Superior temporal gyrus (tissue), 1 donor: Measurements from ENCODE around the gene SIVA1.

Experiments used
- DNase-seq: peaks from one replicate; pipeline ENCODE4 v3.0.0-alpha.2; 2016; ENCODE audit errors: extremely low spot score

Gene SIVA1

DNA sequence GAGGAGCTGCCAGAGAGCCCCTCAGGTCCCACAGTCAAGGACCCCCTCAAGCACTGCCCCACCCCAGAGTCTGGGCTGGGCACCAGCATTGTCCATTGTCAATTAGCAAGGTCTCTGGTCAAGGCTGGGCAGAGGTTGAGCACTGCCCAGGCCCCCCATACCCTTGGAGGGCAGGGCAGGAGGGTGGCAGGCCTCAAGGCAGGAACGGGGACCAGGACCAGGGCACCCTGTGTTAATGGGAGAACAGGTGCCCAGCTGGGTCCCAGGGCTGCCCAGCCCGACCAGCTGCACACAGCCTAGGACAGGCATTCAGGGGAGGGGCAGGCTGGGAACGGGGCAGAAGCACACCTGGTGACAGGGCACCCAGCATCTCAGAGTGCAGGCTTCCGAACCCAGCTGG, 18.4 kb downstream of the SIVA1 start:
- DNase-seq, result no peak

GRCh38 chr14:104771918-104772706, 19.2 kb downstream of the SIVA1 start:
- no peak for DNase-seq

GRCh38 chr14:104772707-104773504, 20.0 kb downstream of the SIVA1 start:
- DNase-seq, result no peak

DNA sequence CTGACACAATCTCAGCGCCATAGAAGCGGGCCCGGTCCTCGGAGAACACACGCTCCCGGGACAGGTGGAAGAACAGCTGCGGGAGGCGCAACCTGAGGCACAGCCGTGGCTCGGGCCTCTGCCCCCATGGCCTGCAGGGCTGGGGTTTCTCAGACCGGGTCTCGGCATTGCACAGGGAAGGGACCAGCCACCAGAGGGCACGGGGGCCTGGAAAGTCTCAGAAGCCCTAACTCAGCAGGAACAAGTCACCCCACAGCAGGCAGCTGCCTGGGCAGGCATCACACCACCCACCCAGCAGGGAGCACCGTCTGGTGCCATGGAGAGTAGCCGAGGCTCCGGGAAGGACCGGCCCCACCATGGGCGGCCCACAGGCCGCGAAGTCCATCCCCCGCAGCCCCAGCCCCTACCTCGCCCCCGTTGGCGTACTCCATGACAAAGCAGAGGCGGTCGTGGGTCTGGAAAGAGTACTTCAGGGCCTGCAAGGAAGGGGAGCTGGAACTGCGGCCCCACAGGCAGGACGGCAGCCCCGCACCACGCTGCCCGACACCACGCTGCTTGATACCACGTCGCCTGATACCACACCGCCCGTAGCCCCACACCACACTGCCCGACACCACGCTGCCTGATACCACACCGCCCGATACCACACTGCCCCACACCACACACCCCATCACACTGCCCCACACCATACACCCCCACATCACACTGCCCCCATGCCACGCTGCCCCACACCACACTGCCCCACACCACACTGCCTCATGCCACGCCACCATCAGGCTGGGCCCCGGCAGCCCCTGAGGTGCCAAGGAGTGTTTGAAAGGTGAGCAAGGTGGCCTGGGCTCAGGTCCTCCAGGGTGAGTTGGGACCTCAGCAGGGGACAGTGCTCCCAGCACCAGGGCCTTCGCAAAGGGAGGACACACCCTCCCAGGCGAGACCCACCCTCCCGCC, 20.8 kb downstream of the SIVA1 start:
- no peak for DNase-seq

- no peak for DNase-seq
Measured at GRCh38 chr14:104774453-104775072, 21.6 kb downstream of the SIVA1 start.

DNA sequence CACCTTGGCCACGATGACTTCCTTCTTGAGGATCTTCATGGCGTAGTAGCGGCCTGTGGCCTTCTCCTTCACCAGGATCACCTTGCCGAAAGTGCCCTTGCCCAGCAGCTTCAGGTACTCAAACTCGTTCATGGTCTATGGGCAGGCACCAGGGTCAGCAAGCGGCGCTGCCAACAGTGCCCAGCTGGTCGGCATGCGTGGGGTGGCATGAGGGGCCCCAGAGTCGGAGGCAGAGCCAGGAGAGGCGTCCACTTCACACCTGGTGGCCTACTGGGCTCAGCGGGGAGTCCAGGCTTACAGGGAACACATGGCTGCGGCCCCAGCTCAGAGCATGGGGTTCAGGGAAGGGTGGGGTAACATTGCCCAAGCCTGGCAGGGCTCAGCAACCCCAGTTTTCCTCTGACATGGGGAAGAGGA, 22.1 kb downstream of the SIVA1 start:
- DNase-seq, result no peak

- no peak for DNase-seq
Measured at GRCh38 chr14:104776481-104776880, 23.5 kb downstream of the SIVA1 start.

- no peak for DNase-seq
Measured at GRCh38 chr14:104776961-104777807, 24.2 kb downstream of the SIVA1 start.

GRCh38 chr14:104777808-104778249, 24.9 kb downstream of the SIVA1 start:
- no peak for DNase-seq

DNA sequence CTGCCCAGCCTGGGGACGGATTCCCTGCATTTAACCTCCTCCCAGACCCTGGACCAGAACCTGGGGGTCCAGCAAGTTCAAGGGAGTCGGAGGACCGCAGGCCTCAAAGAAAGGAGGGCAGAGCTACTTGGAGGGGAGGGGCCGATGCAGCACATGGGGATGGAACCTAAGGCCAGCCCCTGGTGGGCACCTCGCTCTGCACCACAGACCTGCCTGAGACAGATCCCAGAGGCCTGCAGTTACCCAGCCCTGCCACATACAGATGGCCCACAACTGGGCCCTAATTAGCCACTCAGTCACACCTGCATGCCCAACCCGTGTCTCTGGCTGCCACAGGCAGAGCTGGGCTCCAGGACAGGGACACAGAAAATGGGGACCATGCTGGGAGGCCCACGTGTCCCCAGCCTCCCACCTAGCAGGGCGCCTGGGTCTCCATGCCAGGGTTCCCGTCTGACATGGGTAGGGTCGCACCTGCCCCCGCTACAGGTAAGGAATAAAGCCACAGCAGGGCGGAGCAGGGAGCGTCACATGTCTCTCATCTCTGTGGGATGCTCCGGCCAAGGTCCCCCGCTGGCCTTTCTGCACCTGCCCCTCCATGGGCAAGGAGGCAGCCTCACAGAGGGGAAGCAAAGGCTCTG, 25.9 kb downstream of the SIVA1 start:
- no peak for DNase-seq

GRCh38 chr14:104779776-104780512, 27.0 kb downstream of the SIVA1 start:
- no peak for DNase-seq

- no peak for DNase-seq
Measured at GRCh38 chr14:104780513-104781030, 27.6 kb downstream of the SIVA1 start.

DNA sequence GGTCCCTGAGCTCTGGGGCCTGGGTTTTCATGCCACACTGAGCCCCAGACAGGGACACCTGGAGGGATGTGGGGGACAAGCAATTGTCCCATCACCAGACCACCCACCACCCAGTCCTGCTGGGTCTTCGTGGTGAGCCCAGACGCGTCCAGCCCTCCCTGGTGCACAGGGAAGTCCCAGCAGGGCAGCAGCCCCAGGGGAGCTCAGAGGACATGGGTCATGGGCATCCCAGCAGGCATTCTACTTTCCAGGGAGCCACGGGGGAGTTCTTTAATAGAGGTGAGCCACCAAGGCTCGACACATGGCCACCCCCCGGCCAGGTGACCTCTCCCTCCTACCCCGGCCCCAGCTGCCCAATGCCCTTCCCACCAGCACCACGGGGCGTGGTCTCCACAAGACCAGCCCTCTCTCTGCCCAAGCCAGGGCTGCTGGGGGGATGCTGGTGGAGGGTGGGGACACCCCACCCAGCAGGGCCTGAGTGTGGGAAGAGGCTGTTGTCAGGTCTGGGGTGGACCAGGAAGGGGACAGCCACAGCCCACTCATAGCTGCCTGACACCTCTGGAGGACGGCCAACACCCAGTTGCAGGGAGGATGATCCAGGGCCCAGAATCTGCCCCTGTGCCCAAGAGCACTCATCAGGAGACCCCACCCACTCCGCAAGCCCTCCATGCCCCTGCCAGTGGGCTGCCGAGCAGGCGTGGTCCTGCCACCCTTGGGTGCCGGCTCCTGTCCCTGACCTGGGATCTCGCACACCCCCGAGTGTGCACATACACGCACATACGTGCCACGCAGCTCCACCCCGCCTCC, 28.5 kb downstream of the SIVA1 start:
- DNase-seq, result no peak

- no peak for DNase-seq
Measured at GRCh38 chr14:104782086-104782807, 29.3 kb downstream of the SIVA1 start.

GRCh38 chr14:104782808-104783139, 29.8 kb downstream of the SIVA1 start:
- no peak for DNase-seq

DNA sequence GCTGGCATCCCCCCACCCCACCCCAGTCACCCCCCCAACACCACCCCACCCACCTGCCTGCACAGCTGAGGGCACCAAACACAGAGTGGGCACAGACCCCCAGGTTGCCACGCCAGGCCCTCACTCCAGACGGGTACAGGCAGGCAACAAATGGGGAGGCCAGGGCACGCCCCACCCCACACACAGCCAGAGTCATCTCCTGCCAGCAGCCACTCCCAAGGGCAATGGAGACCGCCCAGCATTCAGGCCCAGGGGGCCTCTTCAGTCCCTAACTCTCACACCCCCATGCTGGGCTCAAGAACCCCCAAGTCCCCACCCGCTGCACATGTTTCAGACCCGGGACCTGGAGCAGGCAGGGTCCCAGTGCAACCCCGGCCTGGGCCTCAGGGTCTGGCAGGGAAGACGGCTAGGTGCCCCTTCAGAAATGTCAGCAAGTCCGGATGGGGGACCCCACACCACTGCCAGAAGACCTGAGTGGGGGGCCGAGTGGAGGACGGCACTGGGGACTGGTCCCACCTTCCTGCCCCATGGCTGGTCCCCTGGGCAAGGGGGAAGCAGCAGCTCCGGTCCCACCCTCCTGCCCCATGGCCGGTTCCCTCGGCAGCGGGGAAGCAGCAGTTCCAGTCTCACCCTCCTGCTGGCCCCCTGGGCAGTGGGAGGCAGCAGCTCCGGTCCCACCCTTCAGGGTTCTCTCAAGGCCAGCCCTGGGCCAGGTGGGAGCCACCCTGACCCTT, 30.7 kb downstream of the SIVA1 start:
- no peak for DNase-seq

DNA sequence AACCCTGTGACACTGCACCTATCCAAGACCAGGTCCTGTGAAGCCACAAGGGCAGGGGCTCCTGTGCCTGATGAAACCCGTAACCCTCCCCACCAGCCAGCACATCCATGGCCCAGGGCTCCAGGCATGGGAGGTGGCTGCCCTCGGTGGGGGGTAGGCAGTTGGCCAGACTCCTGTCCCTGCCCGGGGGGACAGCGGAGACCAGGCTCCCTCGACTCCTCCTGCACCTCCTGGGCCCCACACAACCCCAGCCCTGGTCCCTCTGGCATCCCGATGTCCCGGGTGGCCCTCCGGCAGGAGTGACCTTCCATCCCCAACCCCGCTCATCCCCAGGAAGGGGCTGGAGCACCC, 31.2 kb downstream of the SIVA1 start:
- DNase-seq, result no peak
